ENCODE results near the gene MTIF3.

MTIF3 gene

DNA sequence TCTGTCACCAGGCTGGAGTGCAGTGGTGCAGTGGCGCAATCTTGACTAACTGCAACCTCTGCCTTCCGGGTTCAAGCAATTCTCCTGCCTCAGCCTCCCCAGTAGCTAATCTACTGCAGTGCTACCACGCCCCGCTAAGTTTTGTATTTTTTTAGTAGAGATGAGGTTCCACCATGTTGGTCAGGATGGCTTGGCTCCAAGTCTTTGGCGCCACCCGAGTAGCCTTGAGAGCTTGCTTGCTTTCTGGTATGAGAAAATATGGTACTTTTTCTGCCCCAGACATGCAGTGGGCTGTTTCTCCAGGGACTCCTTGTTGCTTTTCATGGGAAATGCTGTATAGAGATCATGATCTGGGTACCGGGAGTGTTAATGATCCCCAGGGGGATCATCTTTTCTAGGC is 60.5 kb downstream of the MTIF3 start:
- TF ChIP-seq, protein P1, sequence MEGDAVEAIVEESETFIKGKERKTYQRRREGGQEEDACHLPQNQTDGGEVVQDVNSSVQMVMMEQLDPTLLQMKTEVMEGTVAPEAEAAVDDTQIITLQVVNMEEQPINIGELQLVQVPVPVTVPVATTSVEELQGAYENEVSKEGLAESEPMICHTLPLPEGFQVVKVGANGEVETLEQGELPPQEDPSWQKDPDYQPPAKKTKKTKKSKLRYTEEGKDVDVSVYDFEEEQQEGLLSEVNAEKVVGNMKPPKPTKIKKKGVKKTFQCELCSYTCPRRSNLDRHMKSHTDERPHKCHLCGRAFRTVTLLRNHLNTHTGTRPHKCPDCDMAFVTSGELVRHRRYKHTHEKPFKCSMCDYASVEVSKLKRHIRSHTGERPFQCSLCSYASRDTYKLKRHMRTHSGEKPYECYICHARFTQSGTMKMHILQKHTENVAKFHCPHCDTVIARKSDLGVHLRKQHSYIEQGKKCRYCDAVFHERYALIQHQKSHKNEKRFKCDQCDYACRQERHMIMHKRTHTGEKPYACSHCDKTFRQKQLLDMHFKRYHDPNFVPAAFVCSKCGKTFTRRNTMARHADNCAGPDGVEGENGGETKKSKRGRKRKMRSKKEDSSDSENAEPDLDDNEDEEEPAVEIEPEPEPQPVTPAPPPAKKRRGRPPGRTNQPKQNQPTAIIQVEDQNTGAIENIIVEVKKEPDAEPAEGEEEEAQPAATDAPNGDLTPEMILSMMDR (IDR thresholded peaks at IDR 0.05; ENCODE audit: extremely low read depth, insufficient read depth, missing control alignments): no peak
- no peak for DNase-seq (ENCODE audit: low spot score)
- in situ Hi-C loops (cut with MboI; ENCODE audit: low pct_unique_long_range_greater_than_20kb, low sequenced_read_pairs, unreplicated experiment): loop anchor here (25.0 kb wide), 1 partner anchor 447 kb away; no protein-coding TSS in a partner anchor

DNA sequence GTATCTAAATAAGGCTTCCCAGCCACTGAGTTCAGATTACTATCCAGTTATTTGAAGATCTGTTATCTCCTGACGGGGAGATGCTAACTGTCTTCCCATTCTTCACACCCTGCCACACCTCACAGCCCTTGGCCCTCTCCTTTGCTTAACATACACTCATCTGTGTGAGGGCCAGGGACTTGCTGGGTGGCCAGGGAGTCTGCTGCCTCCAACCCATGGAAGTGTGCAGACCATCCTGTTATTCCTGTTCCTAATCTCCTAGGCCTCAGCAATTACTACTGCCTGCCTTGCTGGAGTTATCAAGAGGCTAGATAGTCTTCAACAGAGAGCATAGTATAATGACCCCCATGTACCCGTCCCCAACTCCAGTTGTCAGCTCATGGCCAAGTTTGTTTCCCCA is 62.1 kb downstream of the MTIF3 start:
- no peak for DNase-seq (ENCODE audit: low spot score)
- in situ Hi-C loops (cut with MboI; ENCODE audit: low pct_unique_long_range_greater_than_20kb, low sequenced_read_pairs, unreplicated experiment): loop anchor here (25.0 kb wide), 1 partner anchor 449 kb away; no protein-coding TSS in a partner anchor
- TF ChIP-seq, protein P1 (IDR thresholded peaks at IDR 0.05; ENCODE audit: extremely low read depth, insufficient read depth, missing control alignments): no peak

All from GM13977 (cell line).